HepG2 (cell line): ENCODE results near the gene HSPB6. TPM values are rescaled to one million over a fixed set of nuclear protein-coding genes. Genes with fewer than 3 reads are reported as not detected.

Experiments
- AFF4 ChIP-seq: sonication (generic); formaldehyde crosslinking; IDR thresholded peaks from 2 replicates; pipeline ENCODE4 v1.4.0; 2020; ENCODE audit warnings: missing genetic modification reagents
- CREB1 ChIP-seq, 2 experiments: fragments of 450-650 bp in 1 of 2; IDR thresholded peaks; 2 replicates each; pipeline ENCODE4 v1.6.1; 2016 to 2017; ENCODE audit warnings: control low read depth in 1 of 2, mild to moderate bottlenecking in 1 of 2, missing compliant biosample characterization in 1 of 2, missing genetic modification characterization in 1 of 2
- FOXC1 ChIP-seq: sonication (generic); formaldehyde crosslinking; IDR thresholded peaks from 2 replicates; pipeline ENCODE4 v1.8.0; 2022; ENCODE audit warnings: mild to moderate bottlenecking, missing genetic modification reagents, borderline replicate concordance
- FOXK1 ChIP-seq: sonication (generic); formaldehyde crosslinking; IDR thresholded peaks from 2 replicates; pipeline ENCODE4 v1.4.0; 2020; ENCODE audit warnings: low read depth, missing genetic modification reagents, borderline replicate concordance
- HDAC2 ChIP-seq: sonication (generic); formaldehyde crosslinking; IDR thresholded peaks from 2 replicates; pipeline ENCODE4 v1.4.0; 2020; ENCODE audit warnings: missing genetic modification reagents
- HOXA7 ChIP-seq: sonication (generic); formaldehyde crosslinking; IDR thresholded peaks from 2 replicates; pipeline ENCODE4 v1.8.1; 2022; ENCODE audit warnings: mild to moderate bottlenecking, missing genetic modification reagents, moderate library complexity
- MAF1 ChIP-seq: sonication (generic); formaldehyde crosslinking; IDR thresholded peaks from 2 replicates; pipeline ENCODE4 v1.5.0; 2020; ENCODE audit warnings: missing genetic modification reagents, borderline replicate concordance
- MAFK ChIP-seq, 2 experiments: IDR thresholded peaks in 1 of 2; conservative IDR thresholded peaks in 1 of 2; 2 replicates each; pipeline ENCODE4 v1.6.1; 2011; ENCODE audit warnings: improper control_type of control experiment in 2 of 2, low read length in 2 of 2
- MXD4 ChIP-seq: IDR thresholded peaks from 2 replicates; pipeline ENCODE4 v1.6.1; 2016; ENCODE audit warnings: mild to moderate bottlenecking, missing biosample characterization, missing genetic modification reagents
- PAWR ChIP-seq: sonication (generic); formaldehyde crosslinking; IDR thresholded peaks from 2 replicates; pipeline ENCODE4 v1.4.0; 2020; ENCODE audit warnings: missing genetic modification reagents, mild to moderate bottlenecking, borderline replicate concordance
- POLR2AphosphoS2 ChIP-seq: IDR thresholded peaks from 2 replicates; pipeline ENCODE4 v1.6.1; 2011; ENCODE audit warnings: low read depth, low read length, improper control_type of control experiment
- RCOR2 ChIP-seq: IDR thresholded peaks from 2 replicates; pipeline ENCODE4 v1.6.1; 2016; ENCODE audit warnings: missing biosample characterization, missing genetic modification reagents
- SP5 ChIP-seq: IDR thresholded peaks from 2 replicates; pipeline ENCODE4 v1.6.1; 2016; ENCODE audit warnings: low read depth, borderline replicate concordance
- ZFP82 ChIP-seq: sonication (generic); formaldehyde crosslinking; IDR thresholded peaks from 2 replicates; pipeline ENCODE4 v1.5.1; 2020; ENCODE audit warnings: mild to moderate bottlenecking, missing genetic modification reagents, borderline replicate concordance
- ZNF234 ChIP-seq: sonication (generic); formaldehyde crosslinking; conservative IDR thresholded peaks from 2 replicates; pipeline ENCODE4 v1.5.1; 2020; ENCODE audit warnings: mild to moderate bottlenecking, missing genetic modification reagents
- ZNF33A ChIP-seq: sonication (generic); formaldehyde crosslinking; IDR thresholded peaks from 2 replicates; pipeline ENCODE4 v1.5.1; 2020; ENCODE audit warnings: missing genetic modification reagents, mild to moderate bottlenecking, moderate library complexity, borderline replicate concordance
- ZNF879 ChIP-seq: sonication (generic); formaldehyde crosslinking; IDR thresholded peaks from 2 replicates; pipeline ENCODE4 v1.8.1; 2023; ENCODE audit warnings: missing genetic modification reagents
- ZSCAN5A ChIP-seq: sonication (generic); formaldehyde crosslinking; IDR thresholded peaks from 2 replicates; pipeline ENCODE4 v1.8.0; 2022; ENCODE audit warnings: mild to moderate bottlenecking, missing genetic modification reagents, borderline replicate concordance
- polyA plus RNA-seq, 8 experiments: library from polyadenylated mRNA; depleted of rRNA in 3 of 8; stranded (reverse) in 7 of 8; unstranded in 1 of 8; fragments of >200 nt; fragmentation: Illumina TruSeq in 4 of 8; extraction: Trizol in 4 of 8; gene quantifications; 2 replicates each; pipeline versions ENCODE4 v1.2.1 to v1.2.3, GENCODE V29; 2011 to 2016; ENCODE audit warnings: low read depth in 4 of 8, missing spikeins in 1 of 8, mixed read lengths in 1 of 8; ENCODE audit not compliant: insufficient read depth in 1 of 8
- total RNA-seq, 5 experiments: library from RNA; depleted of rRNA; stranded (reverse); fragments of >200 nt; fragmentation: Illumina TruSeq; extraction: Trizol; gene quantifications; 2 replicates each; pipeline ENCODE4 v1.2.3, GENCODE V29; 2016; ENCODE audit warnings: low read depth in 1 of 5
- TF ChIP-seq, protein P1 (sequence below): sonication (generic); formaldehyde crosslinking; IDR thresholded peaks from 2 replicates; pipeline ENCODE4 v1.4.0; 2020; ENCODE audit warnings: missing genetic modification reagents, borderline replicate concordance

Gene HSPB6
- total and polyA plus RNA-seq, 2 of the 13 experiments (the other 11 are each of a cell fraction or from before 2014, with no cell fraction given), result 0.18 TPM; not detected in 1

DNA sequence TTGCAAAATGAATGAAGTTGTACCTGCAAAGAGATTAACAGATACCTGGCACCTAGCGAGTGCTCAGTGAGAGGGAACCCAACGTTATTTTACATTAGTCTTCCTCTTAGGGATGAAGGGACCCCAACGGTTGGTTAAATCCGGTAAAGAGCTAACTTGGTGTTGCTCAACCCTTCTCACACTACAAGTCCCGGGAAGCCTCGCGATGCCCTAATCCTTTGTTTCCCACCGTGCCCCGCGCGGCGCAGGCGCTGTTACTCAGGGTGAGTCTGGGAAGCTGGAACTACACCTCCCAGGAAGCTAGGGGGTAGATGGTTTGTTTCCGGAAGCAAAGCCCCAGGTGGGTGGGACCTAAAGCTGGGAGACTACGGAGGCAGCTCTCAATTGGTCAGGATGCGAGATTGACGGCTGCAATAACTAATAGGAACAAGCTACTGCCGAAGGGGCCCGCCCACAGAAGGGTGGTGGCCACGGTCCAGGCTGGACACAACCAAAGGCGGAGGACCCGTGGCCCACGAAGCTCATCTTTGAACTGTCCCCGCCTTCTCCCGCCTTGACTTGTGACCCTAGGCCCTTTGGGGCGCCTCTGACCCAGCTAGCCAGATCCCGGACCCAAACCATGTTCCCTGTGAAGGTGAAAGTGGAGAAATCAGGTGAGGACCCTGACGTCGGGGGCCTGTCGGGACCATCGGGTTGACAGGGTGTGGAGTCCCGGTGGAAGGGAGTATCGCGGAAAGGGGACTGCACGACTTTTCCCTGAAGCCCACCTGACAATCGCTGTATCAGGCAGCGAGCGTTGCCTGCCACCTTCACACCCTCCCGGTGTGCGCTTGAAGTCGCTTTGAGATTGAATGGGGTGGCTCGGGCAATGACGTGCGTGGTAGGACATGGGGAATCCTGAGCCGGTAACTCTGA lies 8.5 kb downstream of the HSPB6 start, which contains the start of gene LIN37 (continued):
- TF ChIP-seq AFF4 (CRISPR knock-in tag), result no peak
- TF ChIP-seq ZSCAN5A (CRISPR knock-in tag), result peak; percentile 63; the same call in 1 of the 2 replicates
- TF ChIP-seq ZNF879 (CRISPR knock-in tag), result no peak
- TF ChIP-seq CREB1 (IDR thresholded peaks at IDR 0.05), result peak; percentile 84
- peak; percentile 96 for TF ChIP-seq CREB1 (CRISPR knock-in tag; IDR thresholded peaks at IDR 0.05)
- no peak for TF ChIP-seq MAF1
- TF ChIP-seq ZNF234 (CRISPR knock-in tag), result no peak
- TF ChIP-seq ZFP82, result no peak
- TF ChIP-seq MXD4 (CRISPR knock-in tag), result no peak
- TF ChIP-seq, protein P1, sequence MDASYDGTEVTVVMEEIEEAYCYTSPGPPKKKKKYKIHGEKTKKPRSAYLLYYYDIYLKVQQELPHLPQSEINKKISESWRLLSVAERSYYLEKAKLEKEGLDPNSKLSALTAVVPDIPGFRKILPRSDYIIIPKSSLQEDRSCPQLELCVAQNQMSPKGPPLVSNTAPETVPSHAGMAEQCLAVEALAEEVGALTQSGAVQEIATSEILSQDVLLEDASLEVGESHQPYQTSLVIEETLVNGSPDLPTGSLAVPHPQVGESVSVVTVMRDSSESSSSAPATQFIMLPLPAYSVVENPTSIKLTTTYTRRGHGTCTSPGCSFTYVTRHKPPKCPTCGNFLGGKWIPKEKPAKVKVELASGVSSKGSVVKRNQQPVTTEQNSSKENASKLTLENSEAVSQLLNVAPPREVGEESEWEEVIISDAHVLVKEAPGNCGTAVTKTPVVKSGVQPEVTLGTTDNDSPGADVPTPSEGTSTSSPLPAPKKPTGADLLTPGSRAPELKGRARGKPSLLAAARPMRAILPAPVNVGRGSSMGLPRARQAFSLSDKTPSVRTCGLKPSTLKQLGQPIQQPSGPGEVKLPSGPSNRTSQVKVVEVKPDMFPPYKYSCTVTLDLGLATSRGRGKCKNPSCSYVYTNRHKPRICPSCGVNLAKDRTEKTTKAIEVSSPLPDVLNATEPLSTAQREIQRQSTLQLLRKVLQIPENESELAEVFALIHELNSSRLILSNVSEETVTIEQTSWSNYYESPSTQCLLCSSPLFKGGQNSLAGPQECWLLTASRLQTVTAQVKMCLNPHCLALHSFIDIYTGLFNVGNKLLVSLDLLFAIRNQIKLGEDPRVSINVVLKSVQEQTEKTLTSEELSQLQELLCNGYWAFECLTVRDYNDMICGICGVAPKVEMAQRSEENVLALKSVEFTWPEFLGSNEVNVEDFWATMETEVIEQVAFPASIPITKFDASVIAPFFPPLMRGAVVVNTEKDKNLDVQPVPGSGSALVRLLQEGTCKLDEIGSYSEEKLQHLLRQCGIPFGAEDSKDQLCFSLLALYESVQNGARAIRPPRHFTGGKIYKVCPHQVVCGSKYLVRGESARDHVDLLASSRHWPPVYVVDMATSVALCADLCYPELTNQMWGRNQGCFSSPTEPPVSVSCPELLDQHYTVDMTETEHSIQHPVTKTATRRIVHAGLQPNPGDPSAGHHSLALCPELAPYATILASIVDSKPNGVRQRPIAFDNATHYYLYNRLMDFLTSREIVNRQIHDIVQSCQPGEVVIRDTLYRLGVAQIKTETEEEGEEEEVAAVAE (CRISPR knock-in tag), result peak; percentile 31; the same call in 1 of the 2 replicates
- no peak for TF ChIP-seq HOXA7 (CRISPR knock-in tag)
- TF ChIP-seq RCOR2 (CRISPR knock-in tag), result no peak
- peak; percentile 99 for TF ChIP-seq FOXK1 (CRISPR knock-in tag)
- 0 out of 2 replicates have a peak, but pooled peaks have one; percentile 60 for TF ChIP-seq FOXC1 (CRISPR knock-in tag)
- no peak for TF ChIP-seq ZNF33A (CRISPR knock-in tag)
- no peak for TF ChIP-seq PAWR (CRISPR knock-in tag)
- no peak for TF ChIP-seq POLR2AphosphoS2
- TF ChIP-seq SP5 (CRISPR knock-in tag), result peak; percentile 80
- TF ChIP-seq MAFK (conservative IDR thresholded peaks at IDR 0.05 in 1 of 2, IDR thresholded peaks at IDR 0.05 in 1 of 2; ENCODE audit: low read length in 2 of 2), result no peak
- TF ChIP-seq HDAC2 (CRISPR knock-in tag), result peak; percentile 45; the same call in 1 of the 2 replicates
